Osteoblast (primary cell): ENCODE data around the gene RHEBL1. TPM values are rescaled to one million over a fixed set of nuclear protein-coding genes. Genes with fewer than 3 reads are reported as not detected.

ENCODE experiments used
- DNase-seq: peaks from one replicate; pipeline ENCODE4 v3.0.0; 2011; ENCODE audit warnings: low spot score, mixed read lengths; ENCODE audit not compliant: insufficient read length; ENCODE audit errors: missing footprints
- H2AFZ ChIP-seq: 2 replicates; pipeline ENCODE4 v1.6.0; 2011; ENCODE audit warnings: mild to moderate bottlenecking, low read length
- H3K27ac ChIP-seq: 2 replicates; pipeline ENCODE4 v1.5.1; 2011; ENCODE audit warnings: mild to moderate bottlenecking, low read depth, low read length, moderate library complexity
- H3K27me3 ChIP-seq: 2 replicates; pipeline ENCODE4 v1.6.0; 2012; ENCODE audit warnings: mild to moderate bottlenecking, control low read depth, inconsistent platforms, low read length, moderate library complexity; ENCODE audit not compliant: insufficient read depth
- H3K36me3 ChIP-seq: 2 replicates; pipeline ENCODE4 v1.5.1; 2011; ENCODE audit warnings: mild to moderate bottlenecking, low read length, control low read depth, moderate library complexity; ENCODE audit not compliant: insufficient read depth
- H3K4me1 ChIP-seq: 2 replicates; pipeline ENCODE4 v1.5.1; 2011; ENCODE audit warnings: mild to moderate bottlenecking, low read length, control low read depth, moderate library complexity; ENCODE audit not compliant: insufficient read depth
- H3K4me2 ChIP-seq: 2 replicates; pipeline ENCODE4 v1.6.0; 2011; ENCODE audit warnings: mild to moderate bottlenecking, low read length; ENCODE audit not compliant: insufficient read depth
- H3K4me3 ChIP-seq: fragments of 200-600 bp; sonication (generic); 3 replicates; pipeline ENCODE4 v1.5.1; 2012; ENCODE audit warnings: mild to moderate bottlenecking, low read length, inconsistent platforms; ENCODE audit not compliant: insufficient read depth
- H3K79me2 ChIP-seq: 2 replicates; pipeline ENCODE4 v1.6.0; 2012; ENCODE audit warnings: mild to moderate bottlenecking, low read length, control low read depth, inconsistent platforms; ENCODE audit not compliant: insufficient read depth
- H3K9me3 ChIP-seq: 2 replicates; pipeline ENCODE4 v1.5.1; 2011; ENCODE audit warnings: low read depth, low read length, control low read depth
- H4K20me1 ChIP-seq: 2 replicates; pipeline ENCODE4 v1.6.0; 2012; ENCODE audit warnings: mild to moderate bottlenecking, low read length, control low read depth; ENCODE audit not compliant: insufficient read depth
- CTCF ChIP-seq: IDR thresholded peaks from 2 replicates; pipeline ENCODE4 v1.5.1; 2011; ENCODE audit warnings: mild to moderate bottlenecking, low read depth, low read length, moderate library complexity; ENCODE audit errors: extremely low read depth
- total RNA-seq: library from RNA; depleted of rRNA; stranded (reverse); fragments of >200 nt; gene quantifications from 2 replicates; pipeline ENCODE4 v1.2.3, GENCODE V29; 2012

The RHEBL1 gene
- total RNA-seq, 1 donor: 0.72 TPM

DNA sequence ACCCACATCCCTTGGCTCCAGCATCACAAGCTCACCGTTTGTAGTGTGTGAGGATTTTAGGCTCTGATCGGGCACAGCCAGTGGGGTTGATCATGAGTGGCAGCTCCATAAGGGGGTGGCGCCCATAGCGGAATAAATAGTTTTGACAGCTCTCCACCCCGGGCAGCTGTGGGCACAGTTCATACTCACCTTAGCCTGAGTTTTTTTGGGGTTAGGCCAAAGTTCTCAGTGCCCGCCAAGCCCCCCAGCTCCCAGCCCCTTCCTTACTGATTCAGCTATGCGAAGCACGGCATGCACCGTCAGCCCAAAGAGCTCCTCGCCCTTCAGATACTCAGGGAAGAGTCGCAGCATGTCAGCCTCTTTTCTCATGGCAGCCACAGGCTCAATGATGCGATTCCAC, 45.2 kb downstream of the RHEBL1 start:
- Histone ChIP-seq H3K9me3 (no peaks in the 10 kb centered on the region), H3K4me1 (peaks cover 5% of the 10 kb centered on the region), H2AFZ (no peak overlapping the region), H4K20me1 (peaks cover 6% of the 10 kb centered on the region), H3K4me3 (no peak overlapping the region), H3K4me2 (no peak overlapping the region), H3K79me2 (peaks cover 11% of the 10 kb centered on the region), H3K27ac (no peak overlapping the region), H3K36me3 (peaks cover 83% of the 10 kb centered on the region), H3K27me3 (no peaks in the 10 kb centered on the region)
- peak; percentile 53 for DNase-seq
- no peak for TF ChIP-seq CTCF

DNA sequence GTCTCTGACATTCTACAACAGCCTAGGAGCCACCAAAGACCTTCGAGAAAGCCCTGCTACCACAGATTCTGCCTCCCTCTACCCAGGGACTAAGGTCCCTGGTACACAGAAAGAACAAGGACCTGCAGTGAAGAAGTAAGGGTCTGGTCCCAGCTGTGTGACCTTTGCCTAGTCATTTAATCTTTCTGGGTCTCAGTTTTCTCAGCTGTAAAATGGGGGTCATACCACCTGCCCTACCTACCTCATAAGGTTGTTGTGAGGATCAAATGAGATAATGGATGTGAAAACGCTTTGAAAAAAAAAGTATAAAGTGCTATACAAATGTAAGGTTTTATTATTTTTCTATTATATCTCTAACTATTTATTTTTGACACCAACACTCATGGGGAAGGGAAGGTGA, 46.0 kb downstream of the RHEBL1 start:
- peaks cover 6% of the 10 kb centered on the region for H4K20me1 ChIP-seq
- TF ChIP-seq CTCF: no peak
- H2AFZ ChIP-seq: no peak overlapping the region
- no peak overlapping the region for H3K27ac ChIP-seq
- no peaks in the 10 kb centered on the region for H3K9me3 ChIP-seq
- DNase-seq: no peak
- no peak overlapping the region for H3K4me3 ChIP-seq
- H3K4me2 ChIP-seq: no peak overlapping the region
- H3K79me2 ChIP-seq: peaks cover 9% of the 10 kb centered on the region
- H3K4me1 ChIP-seq: peaks cover 11% of the 10 kb centered on the region
- no peaks in the 10 kb centered on the region for H3K27me3 ChIP-seq
- H3K36me3 ChIP-seq: peaks cover 76% of the 10 kb centered on the region

- peaks cover 6% of the 10 kb centered on the region for H4K20me1 ChIP-seq
- H3K9me3 ChIP-seq: no peaks in the 10 kb centered on the region
- H3K4me3 ChIP-seq: no peak overlapping the region
- peaks cover 16% of the 10 kb centered on the region for H3K79me2 ChIP-seq
- peak; percentile 58 for DNase-seq
- no peaks in the 10 kb centered on the region for H3K27me3 ChIP-seq
- H2AFZ ChIP-seq: no peak overlapping the region
- peaks cover 13% of the 10 kb centered on the region for H3K4me1 ChIP-seq
- no peak overlapping the region for H3K4me2 ChIP-seq
- no peak for TF ChIP-seq CTCF
- no peak overlapping the region for H3K27ac ChIP-seq
- peaks cover 64% of the 10 kb centered on the region for H3K36me3 ChIP-seq
Measured at GRCh38 chr12:49022558-49023178, 47.1 kb downstream of the RHEBL1 start.

- H2AFZ ChIP-seq: no peak overlapping the region
- H3K9me3 ChIP-seq: no peaks in the 10 kb centered on the region
- TF ChIP-seq CTCF: no peak
- peak; percentile 43 for DNase-seq
- H4K20me1 ChIP-seq: peaks cover 6% of the 10 kb centered on the region
- H3K4me2 ChIP-seq: no peak overlapping the region
- H3K79me2 ChIP-seq: peaks cover 29% of the 10 kb centered on the region
- H3K27ac ChIP-seq: no peak overlapping the region
- no peak overlapping the region for H3K4me3 ChIP-seq
- no peaks in the 10 kb centered on the region for H3K27me3 ChIP-seq
- H3K36me3 ChIP-seq: peaks cover 52% of the 10 kb centered on the region
- peaks cover 18% of the 10 kb centered on the region for H3K4me1 ChIP-seq
Measured at GRCh38 chr12:49021292-49021915, 48.4 kb downstream of the RHEBL1 start.
